Measurements from ENCODE around the gene FBXW12. TPM values are rescaled to one million over a fixed set of nuclear protein-coding genes. Genes with fewer than 3 reads are reported as not detected.

FBXW12 gene
- total RNA-seq, 1 experiment from 2014 or later: not detected

GRCh38 chr3:48402907-48403306, 30.9 kb downstream of the FBXW12 start:
- no peaks in the 10 kb centered on the region for H3K9me3 ChIP-seq (ENCODE audit: low read length)
- no peak overlapping the region for H3K9ac ChIP-seq (ENCODE audit: low read length)
- no peaks in the 10 kb centered on the region for H3K9me2 ChIP-seq (replicated peaks; ENCODE audit: low read length)
- no peak for DNase-seq
- intact Hi-C loops (cut with micrococcal nuclease): no loop called here
- H4K20me1 ChIP-seq (ENCODE audit: low read length): no peaks in the 10 kb centered on the region
- ChIA-PET POLR2A (ENCODE audit: unreplicated experiment) (no interaction called here), CTCF (no interaction called here)
- H3K27me3 ChIP-seq (ENCODE audit: low read length): no peaks in the 10 kb centered on the region
- no peaks in the 10 kb centered on the region for H3K36me3 ChIP-seq (ENCODE audit: low read depth, low read length)
- H3F3A ChIP-seq (ENCODE audit: low read length, unreplicated experiment): no peaks in the 10 kb centered on the region
- no peaks in the 10 kb centered on the region for H3K79me2 ChIP-seq (ENCODE audit: low read length)
- ATAC-seq: no peak
- TF ChIP-seq EZH2 (IDR thresholded peaks at IDR 0.05; ENCODE audit: low read length, unreplicated experiment): no peak
- TF ChIP-seq CTCF (conservative IDR thresholded peaks at IDR 0.05; ENCODE audit: low read depth, low read length): no peak
- H3K27ac ChIP-seq (ENCODE audit: low read length): no peak overlapping the region
- no peak overlapping the region for H3K4me2 ChIP-seq (ENCODE audit: low read length)
- H2AFZ ChIP-seq (ENCODE audit: low read length): no peak overlapping the region
- H3K4me1 ChIP-seq (ENCODE audit: insufficient read depth, low read length): peaks cover 11% of the 10 kb centered on the region; the same call in 1 of the 2 replicates
- no TSS peak for BruUV-seq (replicated peaks)
- H3K4me3 ChIP-seq (ENCODE audit: low read length): no peak overlapping the region

- Histone ChIP-seq H3K27me3 (ENCODE audit: low read length) (no peaks in the 10 kb centered on the region), H3K4me3 (ENCODE audit: low read length) (no peak overlapping the region), H3K36me3 (ENCODE audit: low read depth, low read length) (no peaks in the 10 kb centered on the region), H3K9me3 (ENCODE audit: low read length) (no peaks in the 10 kb centered on the region), H4K20me1 (ENCODE audit: low read length) (no peaks in the 10 kb centered on the region), H3K79me2 (ENCODE audit: low read length) (no peaks in the 10 kb centered on the region), H3K4me2 (ENCODE audit: low read length) (no peak overlapping the region), H3K9me2 (replicated peaks; ENCODE audit: low read length) (no peaks in the 10 kb centered on the region), H3F3A (ENCODE audit: low read length, unreplicated experiment) (no peaks in the 10 kb centered on the region), H3K9ac (ENCODE audit: low read length) (no peak overlapping the region), H2AFZ (ENCODE audit: low read length) (no peak overlapping the region), H3K27ac (ENCODE audit: low read length) (no peak overlapping the region), H3K4me1 (ENCODE audit: insufficient read depth, low read length) (peaks cover 11% of the 10 kb centered on the region; the same call in 1 of the 2 replicates)
- no peak for TF ChIP-seq EZH2phosphoT487 (IDR thresholded peaks at IDR 0.05; ENCODE audit: borderline replicate concordance, low read length)
- no peak for TF ChIP-seq CTCF (conservative IDR thresholded peaks at IDR 0.05; ENCODE audit: low read depth, low read length)
- TF ChIP-seq EZH2 (IDR thresholded peaks at IDR 0.05; ENCODE audit: low read length, unreplicated experiment): no peak
- ATAC-seq (no peak), DNase-seq (no peak)
- BruUV-seq (replicated peaks): no TSS peak
- intact Hi-C loops (cut with micrococcal nuclease): no loop called here
- ChIA-PET POLR2A (ENCODE audit: unreplicated experiment) (no interaction called here), CTCF (interaction anchor here (1.8 kb wide), 1 partner anchor 32 kb away, joined by 6 read pairs; no protein-coding TSS in a partner anchor)
These were observed 31.8 kb downstream of the FBXW12 start for GRCh38 chr3:48403533-48404439.
